H9 (cell line): ENCODE measurements around the gene TNFAIP2. TPM values are rescaled to one million over a fixed set of nuclear protein-coding genes. Genes with fewer than 3 reads are reported as not detected.

Source experiments
- DNase-seq: peaks from one replicate; pipeline ENCODE4 v3.0.0-alpha.2; 2017
- H2AFZ ChIP-seq: one replicate; pipeline ENCODE4 v1.6.1; 2013; ENCODE audit warnings: mild to moderate bottlenecking, low read length, control low read depth, moderate library complexity
- H2AK5ac ChIP-seq: 2 replicates; pipeline ENCODE4 v1.6.1; 2013; ENCODE audit warnings: low read length, control low read depth, mixed read lengths; ENCODE audit not compliant: insufficient read length
- H2BK120ac ChIP-seq: one replicate; pipeline ENCODE4 v1.6.1; 2013; ENCODE audit warnings: low read depth, mild to moderate bottlenecking, low read length, control low read depth, inconsistent platforms; ENCODE audit not compliant: poor library complexity, severe bottlenecking
- H2BK12ac ChIP-seq: 2 replicates; pipeline ENCODE4 v1.6.1; 2013; ENCODE audit warnings: low read length, control low read depth, mixed read lengths, low read depth; ENCODE audit not compliant: insufficient read length
- H2BK15ac ChIP-seq: 2 replicates; pipeline ENCODE4 v1.6.1; 2013; ENCODE audit warnings: low read depth, low read length, control low read depth
- H2BK20ac ChIP-seq: one replicate; pipeline ENCODE4 v1.6.1; 2013; ENCODE audit warnings: low read depth, mild to moderate bottlenecking, low read length, control low read depth, inconsistent platforms; ENCODE audit not compliant: poor library complexity, severe bottlenecking
- H2BK5ac ChIP-seq: 2 replicates; pipeline ENCODE4 v1.6.1; 2013; ENCODE audit warnings: low read length, control low read depth, mixed read lengths; ENCODE audit not compliant: insufficient read length
- H3K14ac ChIP-seq: 2 replicates; pipeline ENCODE4 v1.6.1; 2013; ENCODE audit warnings: low read length, control low read depth; ENCODE audit not compliant: insufficient read depth
- H3K18ac ChIP-seq: 2 replicates; pipeline ENCODE4 v1.6.1; 2013; ENCODE audit warnings: low read depth, mild to moderate bottlenecking, mixed read lengths, low read length, control low read depth; ENCODE audit not compliant: insufficient read length
- H3K23ac ChIP-seq: 2 replicates; pipeline ENCODE4 v1.6.1; 2013; ENCODE audit warnings: low read length, control low read depth, mixed read lengths, low read depth; ENCODE audit not compliant: insufficient read length
- H3K23me2 ChIP-seq: 2 replicates; pipeline ENCODE4 v1.6.1; 2013; ENCODE audit warnings: low read depth, mild to moderate bottlenecking, mixed read lengths, low read length, control low read depth; ENCODE audit not compliant: insufficient read length, poor library complexity, severe bottlenecking
- H3K27ac ChIP-seq: 2 replicates; pipeline ENCODE4 v1.5.1; 2013; ENCODE audit warnings: low read length, control low read depth, mixed read lengths, low read depth; ENCODE audit not compliant: insufficient read length
- H3K27me3 ChIP-seq: 2 replicates; pipeline ENCODE4 v1.6.1; 2013; ENCODE audit warnings: low read length, control low read depth, inconsistent platforms; ENCODE audit not compliant: insufficient read depth
- H3K4ac ChIP-seq: 2 replicates; pipeline ENCODE4 v1.6.1; 2013; ENCODE audit warnings: low read depth, mild to moderate bottlenecking, control low read depth, inconsistent platforms, low read length, moderate library complexity
- H3K4me1 ChIP-seq: 2 replicates; pipeline ENCODE4 v1.6.1; 2013; ENCODE audit warnings: low read length, control low read depth, inconsistent platforms; ENCODE audit not compliant: insufficient read depth
- H3K4me2 ChIP-seq: 2 replicates; pipeline ENCODE4 v1.6.1; 2013; ENCODE audit warnings: low read length, control low read depth, mixed read lengths; ENCODE audit not compliant: insufficient read length, insufficient read depth
- H3K56ac ChIP-seq: 2 replicates; pipeline ENCODE4 v1.6.1; 2013; ENCODE audit warnings: low read depth, mild to moderate bottlenecking, mixed read lengths, low read length, control low read depth; ENCODE audit not compliant: insufficient read length
- H3K79me1 ChIP-seq: 2 replicates; pipeline ENCODE4 v1.6.1; 2013; ENCODE audit warnings: low read depth, mild to moderate bottlenecking, moderate library complexity, low read length, control low read depth, inconsistent platforms; ENCODE audit not compliant: insufficient read depth, poor library complexity, severe bottlenecking
- H3K79me2 ChIP-seq: 2 replicates; pipeline ENCODE4 v1.6.1; 2013; ENCODE audit warnings: low read length, control low read depth, inconsistent platforms; ENCODE audit not compliant: insufficient read depth
- H3K9ac ChIP-seq: 2 replicates; pipeline ENCODE4 v1.6.1; 2013; ENCODE audit warnings: low read length, control low read depth, mixed read lengths; ENCODE audit not compliant: insufficient read length; ENCODE audit errors: extremely low read depth
- H3K9me3 ChIP-seq: one replicate; pipeline ENCODE4 v1.6.1; 2013; ENCODE audit warnings: low read depth, low read length, inconsistent platforms; ENCODE audit not compliant: control insufficient read depth
- H3T11ph ChIP-seq: one replicate; pipeline ENCODE4 v1.6.1; 2013; ENCODE audit warnings: mild to moderate bottlenecking, low read length, control low read depth, inconsistent platforms
- H4K20me1 ChIP-seq: one replicate; pipeline ENCODE4 v1.6.1; 2013; ENCODE audit not compliant: control insufficient read depth, insufficient read length, insufficient read depth
- H4K5ac ChIP-seq: 2 replicates; pipeline ENCODE4 v1.6.1; 2013; ENCODE audit warnings: low read depth, mild to moderate bottlenecking, mixed read lengths, low read length, control low read depth; ENCODE audit not compliant: insufficient read length
- H4K8ac ChIP-seq: replicated peaks from 2 replicates; pipeline ENCODE4 v1.6.1; 2013; ENCODE audit warnings: low read length, control low read depth, mixed read lengths, low read depth; ENCODE audit not compliant: insufficient read length
- H4K91ac ChIP-seq: 2 replicates; pipeline ENCODE4 v1.6.1; 2013; ENCODE audit warnings: low read depth, mild to moderate bottlenecking, moderate library complexity, mixed read lengths, low read length, control low read depth; ENCODE audit not compliant: insufficient read length
- H3K27ac Mint-ChIP-seq, 3 experiments: 2 replicates in 2 of 3; 3 replicates in 1 of 3; pipeline ENCODE4 v1.8.0; 2020 to 2021; ENCODE audit warnings: mixed read lengths in 3 of 3, mild to moderate bottlenecking in 1 of 3, moderate library complexity in 1 of 3
- H3K27me3 Mint-ChIP-seq: 2 replicates; pipeline ENCODE4 v1.8.0; 2021; ENCODE audit warnings: low read depth, mild to moderate bottlenecking, moderate library complexity, mixed read lengths
- H3K36me3 Mint-ChIP-seq, 3 experiments: 2 replicates in 2 of 3; 3 replicates in 1 of 3; pipeline ENCODE4 v1.8.0; 2020 to 2021; ENCODE audit warnings: low read depth in 3 of 3, mixed read lengths in 3 of 3; ENCODE audit not compliant: insufficient read depth in 1 of 3
- H3K4me1 Mint-ChIP-seq, 2 experiments: 2 replicates each; pipeline ENCODE4 v1.8.0; 2020; ENCODE audit warnings: mixed read lengths in 2 of 2
- H3K4me3 Mint-ChIP-seq, 2 experiments: 2 replicates in 1 of 2; 3 replicates in 1 of 2; pipeline ENCODE4 v1.8.0; 2020 to 2021; ENCODE audit warnings: mild to moderate bottlenecking in 2 of 2, mixed read lengths in 2 of 2, moderate library complexity in 1 of 2
- H3K9me3 Mint-ChIP-seq, 2 experiments: 2 replicates in 1 of 2; 3 replicates in 1 of 2; pipeline ENCODE4 v1.8.0; 2020; ENCODE audit warnings: mild to moderate bottlenecking in 2 of 2, mixed read lengths in 2 of 2, moderate library complexity in 1 of 2
- CTCF ChIP-seq: fragments of 200-600 bp; sonication (generic); conservative IDR thresholded peaks from 3 replicates; pipeline ENCODE4 v1.8.0; 2021; ENCODE audit warnings: antibody characterized with exemption, mild to moderate bottlenecking
- WGBS: extraction: QIAGEN DNeasy Blood & Tissue Kit; methylation state at CpG from one replicate; pipeline ENCODE4 v1.1.7; 2013; ENCODE audit warnings: missing lambda C conversion rate, low lambda C conversion rate, mixed read lengths; ENCODE audit not compliant: insufficient read length; ENCODE audit errors: extremely low coverage; 5-methylcytosine and 5-hydroxymethylcytosine counted together
- total RNA-seq: library from RNA; stranded (reverse); gene quantifications from 2 replicates; pipeline ENCODE4 v1.2.1, GENCODE V29; 2021

TNFAIP2 gene
- total RNA-seq, 1 experiment from 2014 or later: 29.3 TPM

DNA sequence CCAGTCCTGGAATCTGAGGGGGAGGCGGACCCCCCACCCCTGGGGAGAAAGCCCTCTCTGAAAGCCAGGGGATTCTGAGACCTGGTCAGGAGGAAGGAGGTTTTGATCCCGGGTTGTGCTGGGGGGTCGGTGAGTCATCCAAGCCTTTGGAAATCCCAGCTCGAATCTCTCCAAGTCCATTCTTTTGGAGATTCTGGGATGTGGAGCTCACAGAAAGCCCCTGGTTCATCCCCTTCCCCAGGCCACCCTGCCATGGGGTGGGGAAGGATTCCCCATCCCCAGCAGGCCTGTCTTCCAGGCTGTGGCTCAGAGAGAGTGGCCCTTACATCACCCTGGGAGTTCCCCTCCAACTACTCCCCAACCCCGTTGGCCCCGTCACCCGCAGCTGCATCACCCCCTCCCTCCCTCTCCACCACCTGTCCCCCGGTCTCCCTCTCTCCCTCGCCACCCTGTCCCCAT, 14.5 kb upstream of the TNFAIP2 start:
- H2BK120ac ChIP-seq: no peak overlapping the region
- H3K4me2 ChIP-seq: no peak overlapping the region
- Mint-ChIP-seq H3K27me3 (peaks cover 30% of the 10 kb centered on the region), H3K27ac (no peak overlapping the region), H3K9me3 (no peaks in the 10 kb centered on the region), H3K4me3 (no peak overlapping the region), H3K4me1 (peaks cover 29 to 49% of the 10 kb centered on the region in 2 experiments), H3K36me3 (no peaks in the 10 kb centered on the region)
- no peak overlapping the region for H3K23ac ChIP-seq
- H3K14ac ChIP-seq: no peak overlapping the region
- no peak for TF ChIP-seq CTCF
- no peak overlapping the region for H4K91ac ChIP-seq
- no peaks in the 10 kb centered on the region for H3K79me2 ChIP-seq
- H2AK5ac ChIP-seq: no peak overlapping the region
- no peak overlapping the region for H3K27ac ChIP-seq
- no peaks in the 10 kb centered on the region for H3K27me3 ChIP-seq
- H2BK20ac ChIP-seq: no peak overlapping the region
- H3K4ac ChIP-seq: no peak overlapping the region
- H3K18ac ChIP-seq: peak overlapping the region; percentile 11
- H2BK15ac ChIP-seq: no peak overlapping the region
- no peak overlapping the region for H2BK5ac ChIP-seq
- no CpG with 5 or more reads among the region's 9 CpGs for WGBS
- H2BK12ac ChIP-seq: no peak overlapping the region
- H4K8ac ChIP-seq: no peak overlapping the region
- H4K20me1 ChIP-seq: no peaks in the 10 kb centered on the region
- no peaks in the 10 kb centered on the region for H3K9me3 ChIP-seq
- H3T11ph ChIP-seq: no peak overlapping the region
- H3K4me1 ChIP-seq: peaks cover 6% of the 10 kb centered on the region
- no peak overlapping the region for H2AFZ ChIP-seq
- no peak overlapping the region for H3K9ac ChIP-seq
- H3K79me1 ChIP-seq: no peaks in the 10 kb centered on the region
- peaks cover 4% of the 10 kb centered on the region for H3K23me2 ChIP-seq
- H3K56ac ChIP-seq: no peak overlapping the region
- peak; percentile 50 for DNase-seq
- no peak overlapping the region for H4K5ac ChIP-seq
